OCI-LY7 (cell line): ENCODE data around the gene TM2D1. TPM values are rescaled to one million over a fixed set of nuclear protein-coding genes. Genes with fewer than 3 reads are reported as not detected.
"Not testable (repeated sequence)": the region's sequence is repeated elsewhere in the genome, so short reads cannot be mapped to it uniquely, and the experiment has no call there.

Experiments
- BruUV-seq: library from RNA; stranded (reverse); fragments of 400-500 nt; replicated peaks from 2 replicates; lab custom pipeline; 2021; lab: Mats Ljungman, UMichigan
- CTCF ChIA-PET: fragments of 300-600 bp; sonication (Branson Sonifier 250); formaldehyde crosslinking; loops from one replicate; lab custom pipeline; 2022; ENCODE audit warnings: antibody characterized with exemption; ENCODE audit not compliant: unreplicated experiment; lab: Charles Lee
- POLR2A ChIA-PET: fragments of 300-600 bp; sonication (Branson Sonifier 250); formaldehyde crosslinking; loops from one replicate; lab custom pipeline; 2022; ENCODE audit warnings: antibody characterized with exemption; lab: Charles Lee
- DNase-seq: peaks from one replicate; pipeline ENCODE4 v3.0.0-alpha.2; 2015; ENCODE audit warnings: low spot score
- H2AFZ ChIP-seq: fragments of 200-600 bp; sonication (generic), shearing (Covaris generic); 2 replicates; pipeline ENCODE4 v1.6.1; 2014; ENCODE audit warnings: mild to moderate bottlenecking, antibody characterized with exemption, low read length, moderate library complexity
- H3K27ac ChIP-seq: fragments of 200-600 bp; sonication (generic); 2 replicates; pipeline ENCODE4 v1.5.1; 2014; ENCODE audit warnings: mixed run types, low read depth, mild to moderate bottlenecking, moderate library complexity, low read length, inconsistent platforms; ENCODE audit not compliant: poor library complexity, severe bottlenecking
- H3K36me3 ChIP-seq: fragments of 200-600 bp; sonication (generic); 2 replicates; pipeline ENCODE4 v1.6.1; 2014; ENCODE audit warnings: mild to moderate bottlenecking, antibody characterized with exemption, low read length, moderate library complexity, mixed read lengths; ENCODE audit not compliant: insufficient read depth
- H3K4me1 ChIP-seq: fragments of 200-600 bp; sonication (generic); 2 replicates; pipeline ENCODE4 v1.5.1; 2014; ENCODE audit warnings: mild to moderate bottlenecking, low read length; ENCODE audit not compliant: insufficient read depth, poor library complexity, severe bottlenecking
- H3K4me2 ChIP-seq: fragments of 200-600 bp; sonication (generic); 2 replicates; pipeline ENCODE4 v1.6.1; 2014; ENCODE audit warnings: mild to moderate bottlenecking, low read length
- H3K4me3 ChIP-seq: fragments of 200-600 bp; sonication (generic); 2 replicates; pipeline ENCODE4 v1.5.1; 2014; ENCODE audit warnings: mild to moderate bottlenecking, low read depth, low read length; ENCODE audit not compliant: poor library complexity, severe bottlenecking
- H3K79me2 ChIP-seq: fragments of 200-600 bp; sonication (generic); 2 replicates; pipeline ENCODE4 v1.6.1; 2016; ENCODE audit warnings: low read depth, mild to moderate bottlenecking, low read length, moderate library complexity, mixed read lengths; ENCODE audit not compliant: insufficient read depth
- H3K9me2 ChIP-seq: fragments of 200-600 bp; sonication (generic); 2 replicates; pipeline ENCODE4 v1.6.1; 2016; ENCODE audit warnings: mild to moderate bottlenecking, low read length, mixed read lengths; ENCODE audit not compliant: insufficient read depth
- H3K9me3 ChIP-seq: fragments of 200-600 bp; sonication (generic); 2 replicates; pipeline ENCODE4 v1.6.1; 2014; ENCODE audit warnings: mild to moderate bottlenecking, mixed run types, low read length, mixed read lengths
- H4K20me1 ChIP-seq: fragments of 200-600 bp; sonication (generic); 2 replicates; pipeline ENCODE4 v1.6.1; 2014; ENCODE audit warnings: mild to moderate bottlenecking, antibody characterized with exemption, low read length, moderate library complexity, mixed read lengths; ENCODE audit not compliant: insufficient read depth
- EZH2phosphoT487 ChIP-seq: fragments of 200-600 bp; sonication (generic); IDR thresholded peaks from 2 replicates; pipeline ENCODE4 v1.6.1; 2018; ENCODE audit warnings: low read depth, borderline replicate concordance, mild to moderate bottlenecking, mixed run types, antibody characterized with exemption, low read length, moderate library complexity, mixed read lengths
- intact Hi-C: fragments of 100-400 bp; cut with micrococcal nuclease; formaldehyde crosslinking; loops from one replicate; pipeline ENCODE4 v1.10.0; 2022; ENCODE audit not compliant: unreplicated experiment
- total RNA-seq, 2 experiments: library from RNA; depleted of rRNA in 1 of 2; stranded (reverse); fragments of >200 nt in 1 of 2; shearing (Covaris generic) in 1 of 2; gene quantifications; 2 replicates each; pipeline ENCODE4 v1.2.3, GENCODE V29; 2014 to 2022
- TF ChIP-seq, protein P1 (sequence below): fragments of 200-600 bp; sonication (generic); conservative IDR thresholded peaks from 2 replicates; pipeline ENCODE4 v1.5.1; 2014; ENCODE audit warnings: mild to moderate bottlenecking, antibody characterized with exemption, low read length, moderate library complexity, mixed read lengths

The TM2D1 gene
- total RNA-seq, 2 experiments from 2014 or later = 34.9 to 44.9 TPM

DNA sequence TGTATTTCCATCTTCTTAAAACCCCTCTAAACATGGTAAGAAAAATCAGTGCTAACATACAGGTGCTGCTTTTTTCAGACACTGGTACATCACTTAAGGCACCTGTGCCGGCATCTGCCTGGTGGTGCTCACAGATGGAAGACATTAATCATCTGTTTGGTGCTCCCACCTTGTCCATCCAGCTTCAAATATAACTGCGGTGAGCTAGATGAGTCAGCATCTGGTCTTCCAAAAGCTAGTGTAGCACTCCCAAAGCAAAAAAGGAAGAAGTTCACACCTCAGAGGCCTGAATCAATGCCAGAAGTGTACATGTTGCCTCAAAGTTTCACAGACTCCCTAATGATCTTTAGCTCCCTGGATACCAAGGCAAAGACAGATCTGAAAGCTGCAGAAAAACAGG lies 44.4 kb downstream of the TM2D1 start:
- Histone ChIP-seq H3K9me3 (no peaks in the 10 kb centered on the region), H3K9me2 (no peaks in the 10 kb centered on the region), H3K4me3 (no peak overlapping the region), H3K4me1 (no peaks in the 10 kb centered on the region), H3K27ac (no peak overlapping the region), H2AFZ (no peak overlapping the region), H3K36me3 (peaks cover 38% of the 10 kb centered on the region), H3K4me2 (no peak overlapping the region), H4K20me1 (no peaks in the 10 kb centered on the region), H3K79me2 (no peaks in the 10 kb centered on the region)
- CTCF ChIA-PET = no interaction called here
- TF ChIP-seq EZH2phosphoT487 = no peak
- TF ChIP-seq, protein P1, sequence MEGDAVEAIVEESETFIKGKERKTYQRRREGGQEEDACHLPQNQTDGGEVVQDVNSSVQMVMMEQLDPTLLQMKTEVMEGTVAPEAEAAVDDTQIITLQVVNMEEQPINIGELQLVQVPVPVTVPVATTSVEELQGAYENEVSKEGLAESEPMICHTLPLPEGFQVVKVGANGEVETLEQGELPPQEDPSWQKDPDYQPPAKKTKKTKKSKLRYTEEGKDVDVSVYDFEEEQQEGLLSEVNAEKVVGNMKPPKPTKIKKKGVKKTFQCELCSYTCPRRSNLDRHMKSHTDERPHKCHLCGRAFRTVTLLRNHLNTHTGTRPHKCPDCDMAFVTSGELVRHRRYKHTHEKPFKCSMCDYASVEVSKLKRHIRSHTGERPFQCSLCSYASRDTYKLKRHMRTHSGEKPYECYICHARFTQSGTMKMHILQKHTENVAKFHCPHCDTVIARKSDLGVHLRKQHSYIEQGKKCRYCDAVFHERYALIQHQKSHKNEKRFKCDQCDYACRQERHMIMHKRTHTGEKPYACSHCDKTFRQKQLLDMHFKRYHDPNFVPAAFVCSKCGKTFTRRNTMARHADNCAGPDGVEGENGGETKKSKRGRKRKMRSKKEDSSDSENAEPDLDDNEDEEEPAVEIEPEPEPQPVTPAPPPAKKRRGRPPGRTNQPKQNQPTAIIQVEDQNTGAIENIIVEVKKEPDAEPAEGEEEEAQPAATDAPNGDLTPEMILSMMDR = no peak
- no peak for DNase-seq
- POLR2A ChIA-PET = interaction anchor here (0.6 kb wide), 1 partner anchor 71 kb away, joined by 4 read pairs; no protein-coding TSS in a partner anchor
- intact Hi-C loops = no loop called here
- BruUV-seq = no TSS peak

DNA sequence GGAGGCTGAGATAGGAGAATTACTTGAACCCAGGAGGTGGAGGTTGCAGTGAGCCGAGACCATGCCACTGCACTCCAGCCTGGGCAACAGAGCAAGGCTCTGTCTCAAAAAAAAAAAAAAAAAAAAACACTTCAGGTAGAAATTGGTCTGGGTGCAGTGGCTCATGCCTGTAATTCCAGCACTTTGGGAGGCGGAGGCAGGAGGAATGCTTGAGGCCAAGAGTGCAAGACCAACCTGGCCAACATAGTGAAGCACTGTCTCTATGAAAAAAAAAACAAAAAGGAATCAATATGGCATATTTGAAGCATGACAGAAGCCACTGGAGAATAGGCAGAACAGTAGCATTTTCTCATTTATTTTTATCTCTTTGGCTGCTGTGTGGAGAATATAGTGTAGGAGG lies 48.1 kb downstream of the TM2D1 start:
- H3K4me3 ChIP-seq, CTCF ChIA-PET, POLR2A ChIA-PET: not testable (repeated sequence)

DNA sequence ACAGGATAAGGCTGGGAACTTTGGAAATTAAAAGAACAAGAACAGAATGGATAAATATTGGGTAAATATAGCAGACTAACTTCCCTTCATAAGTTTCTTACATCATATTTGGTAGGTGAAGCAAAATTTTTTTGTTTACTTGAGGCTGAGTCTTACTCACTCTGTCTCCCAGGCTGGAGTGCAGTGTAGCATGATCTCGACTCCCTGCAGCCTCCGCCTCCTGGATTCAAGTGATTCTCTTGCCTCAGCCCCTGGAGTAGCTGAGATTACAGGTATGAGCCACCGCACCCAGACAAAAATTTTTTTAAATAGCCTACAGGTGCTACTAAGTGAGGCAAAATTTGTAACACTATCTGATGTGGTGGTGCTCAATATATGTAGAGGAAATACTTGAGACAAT lies 50.7 kb downstream of the TM2D1 start:
- Histone ChIP-seq H3K36me3 (no peaks in the 10 kb centered on the region), H3K4me1 (no peaks in the 10 kb centered on the region), H3K4me3 (no peak overlapping the region), H3K9me2 (no peaks in the 10 kb centered on the region), H3K79me2 (no peaks in the 10 kb centered on the region), H2AFZ (no peak overlapping the region), H3K27ac (no peak overlapping the region), H4K20me1 (no peaks in the 10 kb centered on the region), H3K4me2 (no peak overlapping the region), H3K9me3 (no peaks in the 10 kb centered on the region)
- CTCF ChIA-PET = no interaction called here
- intact Hi-C loops = no loop called here
- DNase-seq = no peak
- TF ChIP-seq EZH2phosphoT487 = no peak
- TF ChIP-seq, protein P1 = no peak
- BruUV-seq = no TSS peak
- POLR2A ChIA-PET = interaction anchor here (1.0 kb wide), 2 partner anchors 9 to 76 kb away, joined by 3 read pairs; no protein-coding TSS in a partner anchor

More for the DNA sequence above, 48.1 kb downstream of the TM2D1 start:
- DNase-seq, H2AFZ ChIP-seq, H3K9me3 ChIP-seq, H3K79me2 ChIP-seq, H3K9me2 ChIP-seq, H3K4me1 ChIP-seq, intact Hi-C loops, H4K20me1 ChIP-seq, H3K4me2 ChIP-seq, BruUV-seq, H3K27ac ChIP-seq: not testable (repeated sequence)
- peaks cover 19% of the 10 kb centered on the region; the same call in 1 of the 2 replicates for H3K36me3 ChIP-seq
